Breast epithelium (tissue), 4 donors: ENCODE data around the gene ADAM11. TPM values are rescaled to one million over a fixed set of nuclear protein-coding genes. Genes with fewer than 3 reads are reported as not detected.

Experiments
- DNase-seq, 2 donors: peaks; one replicate each; pipeline ENCODE4 v3.0.0-alpha.2; 2019; ENCODE audit warnings: low spot score in 2 of 2
- H3K27ac ChIP-seq, 2 donors: fragments of 200-600 bp; sonication (generic) in 1 of 2; one replicate each; pipeline ENCODE4 v1.5.1; 2016 to 2019; ENCODE audit warnings: mild to moderate bottlenecking in 1 of 2
- H3K27me3 ChIP-seq, 2 donors: fragments of 200-600 bp; sonication (generic) in 1 of 2; one replicate each; pipeline versions ENCODE4 v1.5.1 to v1.6.0; 2017 to 2019; ENCODE audit warnings: control low read depth in 1 of 2, mild to moderate bottlenecking in 1 of 2
- H3K36me3 ChIP-seq: fragments of 200-600 bp; one replicate; pipeline ENCODE4 v1.5.1; 2019
- H3K4me1 ChIP-seq, 2 donors: fragments of 200-600 bp; sonication (generic); one replicate each; pipeline ENCODE4 v1.5.1; 2016 to 2019; ENCODE audit warnings: control low read depth in 1 of 2
- H3K4me3 ChIP-seq, 3 donors: fragments of 200-600 bp; sonication (generic); 1 replicate in 2 of 3; 2 replicates in 1 of 3; pipeline ENCODE4 v1.5.1; 2016 to 2019; ENCODE audit warnings: mild to moderate bottlenecking in 3 of 3, moderate library complexity in 2 of 3
- H3K9me3 ChIP-seq, 2 donors: fragments of 200-600 bp; sonication (generic) in 1 of 2; one replicate each; pipeline ENCODE4 v1.5.1; 2016 to 2019; ENCODE audit warnings: control low read depth in 1 of 2
- POLR2A ChIP-seq: fragments of 450-650 bp; IDR thresholded peaks from one replicate; pipeline ENCODE4 v1.6.1; 2016; ENCODE audit warnings: antibody characterized with exemption, mild to moderate bottlenecking, moderate library complexity
- POLR2AphosphoS5 ChIP-seq, 3 donors: sonication (generic); formaldehyde crosslinking; IDR thresholded peaks; one replicate each; pipeline ENCODE4 v1.6.1; 2017; ENCODE audit warnings: antibody characterized with exemption in 3 of 3
- intact Hi-C: fragments of 100-400 bp; cut with DNase I; formaldehyde crosslinking; loops from one replicate; pipeline ENCODE4 v1.15.1; 2023; ENCODE audit warnings: low total_unique reads
- total RNA-seq, 3 donors: library from RNA; depleted of rRNA; stranded (reverse); fragments of >200 nt; gene quantifications; one replicate each; pipeline ENCODE4 v1.1.0, GENCODE V29; 2016
- TF ChIP-seq, protein P1 (sequence below), 3 donors: fragments of 450-650 bp; IDR thresholded peaks; one replicate each; pipeline ENCODE4 v1.5.1; 2016 to 2017; ENCODE audit warnings: antibody characterized with exemption in 3 of 3, mild to moderate bottlenecking in 3 of 3, moderate library complexity in 3 of 3

Gene ADAM11
- total RNA-seq, 3 donors from 2014 or later, result 1.0 to 1.4 (median 1.3) TPM

DNA sequence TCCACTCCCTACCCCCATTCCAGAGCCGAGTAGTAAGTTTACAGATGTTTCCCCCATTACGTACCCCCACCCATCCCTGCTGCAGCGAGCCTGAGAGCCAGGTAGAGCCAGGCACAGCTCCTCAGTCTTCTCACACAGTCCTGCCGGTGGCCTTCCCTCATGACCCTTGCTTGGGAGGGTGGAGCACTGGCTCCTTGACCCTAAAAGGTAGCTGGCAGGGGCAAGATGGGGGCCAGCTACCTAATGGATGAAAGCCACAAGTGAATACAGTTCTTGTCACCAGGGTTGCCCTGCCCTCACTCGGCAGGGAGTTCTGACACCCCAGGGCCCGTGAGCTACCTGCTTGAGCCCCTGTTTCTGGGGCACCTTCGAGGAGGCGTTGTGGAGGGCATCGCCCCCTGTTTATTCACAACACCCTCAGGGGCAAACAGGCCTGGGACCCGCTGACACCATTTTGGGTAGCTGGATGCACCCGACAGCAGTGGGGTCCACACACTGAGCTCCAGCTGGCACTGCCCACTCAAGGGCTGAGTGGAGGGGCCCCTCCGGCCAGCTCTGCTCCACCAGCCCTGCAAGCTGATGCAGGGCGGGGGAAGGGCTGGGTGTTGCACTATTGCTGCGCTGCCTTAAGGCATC is 22.2 kb downstream of the ADAM11 start:
- no peaks in the 10 kb centered on the region for H3K27me3 ChIP-seq
- DNase-seq, result no peak
- intact Hi-C loops, result no loop called here
- H3K9me3 ChIP-seq, result no peaks in the 10 kb centered on the region
- no peaks in the 10 kb centered on the region for H3K4me1 ChIP-seq
- TF ChIP-seq, protein P1, sequence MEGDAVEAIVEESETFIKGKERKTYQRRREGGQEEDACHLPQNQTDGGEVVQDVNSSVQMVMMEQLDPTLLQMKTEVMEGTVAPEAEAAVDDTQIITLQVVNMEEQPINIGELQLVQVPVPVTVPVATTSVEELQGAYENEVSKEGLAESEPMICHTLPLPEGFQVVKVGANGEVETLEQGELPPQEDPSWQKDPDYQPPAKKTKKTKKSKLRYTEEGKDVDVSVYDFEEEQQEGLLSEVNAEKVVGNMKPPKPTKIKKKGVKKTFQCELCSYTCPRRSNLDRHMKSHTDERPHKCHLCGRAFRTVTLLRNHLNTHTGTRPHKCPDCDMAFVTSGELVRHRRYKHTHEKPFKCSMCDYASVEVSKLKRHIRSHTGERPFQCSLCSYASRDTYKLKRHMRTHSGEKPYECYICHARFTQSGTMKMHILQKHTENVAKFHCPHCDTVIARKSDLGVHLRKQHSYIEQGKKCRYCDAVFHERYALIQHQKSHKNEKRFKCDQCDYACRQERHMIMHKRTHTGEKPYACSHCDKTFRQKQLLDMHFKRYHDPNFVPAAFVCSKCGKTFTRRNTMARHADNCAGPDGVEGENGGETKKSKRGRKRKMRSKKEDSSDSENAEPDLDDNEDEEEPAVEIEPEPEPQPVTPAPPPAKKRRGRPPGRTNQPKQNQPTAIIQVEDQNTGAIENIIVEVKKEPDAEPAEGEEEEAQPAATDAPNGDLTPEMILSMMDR (IDR thresholded peaks at IDR 0.05), result no peak
- TF ChIP-seq POLR2AphosphoS5 (IDR thresholded peaks at IDR 0.05) (no peak), POLR2A (no peak)
- no peak overlapping the region for H3K4me3 ChIP-seq
- H3K27ac ChIP-seq, result no peak overlapping the region
- no peaks in the 10 kb centered on the region for H3K36me3 ChIP-seq

GRCh38 chr17:44781551-44782325 is 22.9 kb downstream of the ADAM11 start:
- intact Hi-C loops, result no loop called here
- no peaks in the 10 kb centered on the region for H3K4me1 ChIP-seq

DNA sequence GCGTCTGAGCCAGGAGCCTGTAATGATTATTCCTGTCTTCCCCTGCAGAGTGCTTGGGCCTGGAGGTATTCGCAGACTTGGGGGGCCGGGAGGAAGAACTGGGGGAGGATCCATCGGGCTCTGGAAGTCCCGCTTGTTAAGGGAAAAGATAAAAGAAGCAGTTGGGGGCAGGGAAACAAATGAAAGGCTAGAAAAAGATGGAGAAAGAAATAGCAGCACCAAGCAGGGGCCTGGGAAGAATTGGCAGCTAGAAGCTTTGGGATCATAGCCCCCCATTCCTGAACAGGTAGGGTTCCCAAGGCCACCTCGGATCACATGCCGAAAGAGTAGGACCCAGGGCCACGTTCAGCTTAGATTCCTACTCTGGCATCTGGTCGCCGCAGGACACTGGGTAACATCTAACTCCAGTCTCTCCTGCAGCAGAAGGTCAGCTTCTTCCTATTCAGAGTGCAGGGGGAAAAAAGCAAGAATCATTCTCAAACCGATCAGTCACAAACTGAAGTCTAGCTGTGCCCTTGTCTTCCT is 23.6 kb downstream of the ADAM11 start:
- intact Hi-C loops, result no loop called here
- TF ChIP-seq POLR2AphosphoS5 (IDR thresholded peaks at IDR 0.05), result no peak
- TF ChIP-seq, protein P1 (IDR thresholded peaks at IDR 0.05), result no peak
- no peak for TF ChIP-seq POLR2A
- DNase-seq, result no peak
- H3K4me1 ChIP-seq, result no peaks in the 10 kb centered on the region
- H3K27me3 ChIP-seq, result no peaks in the 10 kb centered on the region
- peak overlapping the region in 1 of 2 donors; percentile 32 for H3K27ac ChIP-seq
- H3K4me3 ChIP-seq, result no peak overlapping the region
- no peaks in the 10 kb centered on the region for H3K36me3 ChIP-seq
- no peaks in the 10 kb centered on the region for H3K9me3 ChIP-seq

More at GRCh38 chr17:44781551-44782325, 22.9 kb downstream of the ADAM11 start:
- Histone ChIP-seq H3K4me3 (no peak overlapping the region), H3K27ac (peak overlapping the region in 1 of 2 donors; percentile 32), H3K36me3 (no peaks in the 10 kb centered on the region), H3K9me3 (no peaks in the 10 kb centered on the region), H3K27me3 (no peaks in the 10 kb centered on the region)
- DNase-seq, result no peak
- TF ChIP-seq POLR2AphosphoS5 (IDR thresholded peaks at IDR 0.05) (no peak), POLR2A (no peak)
- TF ChIP-seq, protein P1 (IDR thresholded peaks at IDR 0.05), result no peak

DNA sequence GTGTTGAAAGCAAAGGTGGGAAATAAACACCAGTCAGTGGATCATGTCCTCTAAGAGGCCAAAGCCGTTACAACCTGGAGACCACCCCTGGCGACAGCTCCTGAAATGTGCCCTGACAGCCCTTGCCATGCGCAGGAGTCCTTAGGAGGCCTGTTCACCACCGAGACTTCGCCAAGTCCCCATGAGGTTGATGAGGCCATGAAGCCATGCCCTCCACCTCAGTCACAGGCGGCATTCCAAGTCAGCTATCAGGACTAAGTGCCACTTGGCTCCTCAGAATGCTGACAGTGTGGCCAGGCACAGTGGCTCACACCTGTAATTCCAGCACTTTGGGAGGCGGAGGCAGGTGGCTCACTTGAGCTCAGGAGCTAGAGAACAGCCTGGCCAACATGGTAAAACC is 27.1 kb downstream of the ADAM11 start:
- no peak overlapping the region for H3K27ac ChIP-seq
- H3K4me1 ChIP-seq, result no peaks in the 10 kb centered on the region
- no peaks in the 10 kb centered on the region for H3K9me3 ChIP-seq
- no peaks in the 10 kb centered on the region for H3K27me3 ChIP-seq
- TF ChIP-seq POLR2AphosphoS5 (IDR thresholded peaks at IDR 0.05) (no peak), POLR2A (no peak)
- intact Hi-C loops, result no loop called here
- no peak for DNase-seq
- no peaks in the 10 kb centered on the region for H3K36me3 ChIP-seq
- H3K4me3 ChIP-seq, result no peak overlapping the region

DNA sequence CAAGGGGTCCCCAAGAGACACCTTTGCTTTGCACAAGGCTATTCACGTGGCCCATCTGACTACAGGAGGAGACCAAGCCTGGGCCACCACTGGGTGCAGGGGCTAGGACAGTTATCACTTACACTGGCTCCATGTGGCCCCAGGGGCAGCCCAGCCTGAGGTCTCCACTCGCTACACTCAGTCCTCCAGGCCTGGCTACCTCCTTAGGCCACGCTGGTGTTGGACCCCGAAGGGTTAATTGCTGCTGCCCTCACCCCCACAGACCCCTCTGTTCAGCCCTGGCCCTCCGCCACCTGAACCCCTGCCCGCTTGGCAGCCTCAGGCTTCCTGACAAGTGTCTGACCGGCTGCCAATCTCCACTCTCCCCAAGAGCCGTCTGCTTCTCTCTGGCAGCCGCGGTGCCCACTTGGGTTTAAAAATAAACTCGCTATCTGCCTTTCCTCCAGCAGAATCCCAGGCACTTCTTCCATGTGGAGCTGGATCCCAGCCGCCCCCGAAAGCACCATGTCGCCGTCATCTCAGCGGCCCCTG is 27.8 kb downstream of the ADAM11 start:
- intact Hi-C loops, result no loop called here
- H3K9me3 ChIP-seq, result no peaks in the 10 kb centered on the region

More for the DNA sequence above, 27.8 kb downstream of the ADAM11 start:
- Histone ChIP-seq H3K36me3 (no peaks in the 10 kb centered on the region), H3K4me1 (no peaks in the 10 kb centered on the region), H3K27ac (no peak overlapping the region), H3K4me3 (no peak overlapping the region), H3K27me3 (no peaks in the 10 kb centered on the region)
- no peak for DNase-seq
- TF ChIP-seq, protein P1 (IDR thresholded peaks at IDR 0.05), result no peak
- TF ChIP-seq POLR2A (no peak), POLR2AphosphoS5 (IDR thresholded peaks at IDR 0.05) (no peak)
